ENCODE data around the gene SYNE2.

- TF ChIP-seq EZH2 (IDR thresholded peaks at IDR 0.05; ENCODE audit: low read depth) (no peak), CTCF (conservative IDR thresholded peaks at IDR 0.05) (no peak)
These were observed 393.9 kb downstream of the SYNE2 start for GRCh38 chr14:64246688-64247087.

Measured in PC-9 (cell line).